GM20431 (cell line): ENCODE data around the gene DOCK4.

Source experiments
- in situ Hi-C: fragments of 300-500 bp; cut with MseI, MboI; formaldehyde crosslinking; loops from one replicate; pipeline ENCODE4 v1.15.0; 2020; ENCODE audit warnings: low sequenced_read_pairs; ENCODE audit not compliant: unreplicated experiment

Gene DOCK4

DNA sequence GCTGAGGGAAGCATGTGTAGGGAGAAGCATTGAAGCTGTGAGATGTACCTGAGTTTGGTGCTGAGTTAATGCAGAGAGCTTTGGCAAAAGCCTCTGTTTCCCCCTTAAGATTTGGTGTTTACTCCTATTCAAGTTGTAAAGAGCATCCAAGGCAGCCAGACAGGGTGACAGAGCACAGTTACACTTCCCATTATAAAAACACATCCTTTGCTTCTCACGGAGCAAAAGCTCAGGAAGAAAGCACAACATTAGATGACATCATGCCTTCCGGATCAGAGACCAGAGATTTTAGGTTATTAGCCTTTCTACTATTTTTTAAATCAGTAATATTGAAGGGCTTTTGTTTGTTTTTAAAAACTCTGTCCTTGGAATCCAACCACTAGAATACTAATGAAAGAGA, 182.9 kb downstream of the DOCK4 start:
- in situ Hi-C loops, result no loop called here

DNA sequence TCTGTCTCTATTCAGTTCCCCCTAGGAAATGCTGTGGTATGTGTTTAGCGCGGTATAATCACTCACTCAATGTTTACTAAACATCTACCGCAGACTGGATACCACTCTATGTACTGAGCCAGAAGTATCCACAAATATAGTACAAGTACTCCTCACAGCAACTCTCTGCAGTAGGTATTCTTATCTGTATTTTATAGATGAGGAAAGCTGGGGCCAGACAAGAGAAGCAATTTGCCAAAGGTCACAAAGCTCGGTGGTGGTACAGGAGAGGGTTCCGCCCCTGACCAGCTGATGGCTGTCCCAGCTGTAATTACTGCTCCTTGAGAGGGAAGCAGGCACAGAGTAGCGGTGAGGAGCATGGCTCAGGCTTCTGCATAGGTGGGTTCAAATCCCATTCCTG, 184.1 kb downstream of the DOCK4 start:
- in situ Hi-C loops, result no loop called here

DNA sequence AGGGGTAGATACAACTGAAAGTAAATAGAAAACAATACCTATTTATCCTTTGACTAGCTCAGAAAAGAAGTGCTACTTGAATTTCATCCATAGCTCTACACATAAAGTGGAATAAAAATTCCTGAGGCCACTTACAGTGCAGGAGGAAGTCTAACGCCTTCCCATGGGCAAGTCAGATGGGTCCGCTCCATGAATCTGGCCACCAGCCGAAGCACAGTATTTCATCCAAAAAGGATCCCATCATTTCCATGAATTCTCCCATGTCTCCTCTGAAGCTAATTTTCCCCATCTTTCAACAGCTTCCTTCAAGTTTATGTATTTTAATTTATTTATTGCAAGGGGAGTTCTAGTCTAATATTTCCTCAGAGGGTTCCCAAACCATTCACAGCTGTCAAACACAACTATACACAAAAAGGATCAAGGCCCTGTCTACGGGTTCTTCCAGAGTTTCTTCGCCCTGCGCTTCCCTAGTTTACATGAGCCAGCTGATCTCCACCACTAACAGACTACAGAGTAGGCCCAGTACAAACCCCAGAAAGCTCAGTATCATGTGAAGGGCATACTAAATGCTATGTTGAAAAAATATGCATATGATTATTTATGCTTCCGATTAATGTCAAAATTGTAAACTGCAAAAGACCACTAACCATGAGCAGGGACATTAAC, 184.7 kb downstream of the DOCK4 start:
- in situ Hi-C loops, result no loop called here

DNA sequence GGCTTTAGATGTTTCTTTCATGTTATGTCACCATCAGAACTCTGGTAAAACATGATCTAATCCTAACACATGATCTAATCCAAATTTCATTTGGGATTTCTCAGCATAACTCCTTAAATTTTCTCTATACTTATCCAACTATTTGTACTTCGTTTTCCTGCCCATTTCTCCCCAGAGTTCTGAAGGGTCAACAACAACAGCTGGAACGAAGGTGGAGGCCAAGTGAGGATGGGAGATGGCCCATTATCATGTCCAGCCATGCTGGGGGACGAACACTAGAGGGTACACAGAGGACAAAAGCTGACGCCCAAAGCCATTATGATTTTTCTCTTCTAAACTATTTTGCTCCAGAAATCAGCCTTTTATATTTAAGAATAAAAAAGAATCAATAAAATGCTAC, 185.4 kb downstream of the DOCK4 start:
- in situ Hi-C loops, result no loop called here

DNA sequence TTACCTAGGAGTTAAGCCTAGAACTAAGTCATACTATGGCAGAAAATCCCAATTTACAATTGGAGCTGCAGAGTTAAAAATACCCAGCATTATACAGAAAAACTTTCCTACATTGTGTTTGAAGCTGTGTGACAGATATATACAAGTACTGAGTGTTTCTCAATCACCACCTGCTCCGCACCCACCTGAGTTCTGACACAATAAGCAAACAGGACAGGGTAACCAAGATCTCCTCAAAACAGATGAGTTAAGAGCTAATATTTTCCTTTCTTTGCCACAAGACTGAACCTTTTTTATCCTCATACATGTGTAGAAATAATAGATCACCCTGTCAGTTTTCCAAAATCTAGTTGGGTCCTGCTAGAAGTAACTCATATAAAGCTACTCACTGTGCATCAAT, 186.3 kb downstream of the DOCK4 start:
- in situ Hi-C loops, result no loop called here

DNA sequence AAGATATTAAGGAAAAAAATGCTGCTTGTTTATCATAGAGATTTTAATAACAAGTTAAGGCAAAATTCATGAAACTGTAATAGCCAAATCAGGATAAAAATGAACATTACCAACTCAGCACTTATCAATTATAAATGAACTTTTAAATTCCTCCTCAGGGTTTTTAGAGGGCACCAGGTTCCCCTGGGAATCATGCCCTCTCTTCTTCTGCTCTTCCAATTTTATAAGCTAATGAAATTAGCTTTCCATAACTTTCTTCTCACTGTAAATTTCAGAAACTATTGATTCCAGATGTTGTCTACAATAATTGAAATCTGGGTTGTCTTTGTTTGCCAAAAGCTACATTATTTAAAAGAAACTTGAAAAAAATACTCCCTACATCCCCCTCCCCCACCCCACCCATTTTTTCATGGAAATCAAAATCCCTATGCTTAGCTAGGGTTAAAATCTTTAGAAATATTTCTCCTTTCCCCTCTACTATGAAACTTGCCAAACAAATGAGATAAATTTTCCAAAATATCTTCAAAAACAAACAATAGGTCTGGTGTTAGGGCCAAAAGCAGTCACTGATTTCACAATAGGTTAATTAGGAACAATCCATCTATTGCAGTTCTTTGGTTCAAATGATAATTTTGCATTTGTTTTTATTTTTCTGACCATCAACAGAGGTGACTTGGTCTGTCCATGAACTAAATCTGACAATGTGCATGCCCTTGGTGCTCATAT, 187.7 kb downstream of the DOCK4 start:
- in situ Hi-C loops, result no loop called here

DNA sequence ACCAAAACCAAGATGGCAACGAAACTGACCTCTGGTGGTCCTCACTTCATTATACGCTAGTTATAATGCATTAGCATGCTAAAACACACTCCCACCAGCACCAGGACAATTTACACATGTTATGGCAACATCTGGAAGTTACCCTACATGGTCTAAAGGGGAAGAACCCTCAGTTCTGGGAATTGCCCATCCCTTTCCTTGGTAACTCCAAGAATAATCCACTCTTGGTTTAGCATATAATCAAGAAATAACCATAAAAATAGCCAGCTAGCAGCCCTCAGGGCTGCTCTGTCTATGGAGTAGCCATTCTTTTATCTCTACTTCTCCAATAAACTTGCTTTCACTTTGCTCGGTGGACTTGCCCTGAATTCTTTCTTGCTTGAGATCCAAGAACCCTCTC, 191.1 kb downstream of the DOCK4 start:
- in situ Hi-C loops, result no loop called here

DNA sequence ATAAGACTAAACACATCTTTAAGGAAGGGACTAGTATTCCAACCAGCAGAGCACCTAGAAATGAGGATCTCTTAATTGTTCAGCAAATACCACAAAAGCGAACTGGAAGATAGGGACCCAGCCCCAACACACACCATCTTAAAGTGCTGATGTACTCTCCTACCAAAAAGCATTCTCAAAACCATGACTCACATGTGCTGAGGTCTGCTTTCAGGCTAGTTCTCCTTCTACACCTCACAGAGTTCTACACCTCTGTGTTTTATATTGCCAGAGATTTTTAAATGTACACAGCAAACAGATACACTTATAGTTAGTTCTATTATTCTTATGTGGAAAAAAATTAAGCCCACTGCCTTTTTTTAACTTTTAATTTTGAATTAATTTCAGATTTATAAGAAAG, 191.9 kb downstream of the DOCK4 start:
- in situ Hi-C loops, result no loop called here

DNA sequence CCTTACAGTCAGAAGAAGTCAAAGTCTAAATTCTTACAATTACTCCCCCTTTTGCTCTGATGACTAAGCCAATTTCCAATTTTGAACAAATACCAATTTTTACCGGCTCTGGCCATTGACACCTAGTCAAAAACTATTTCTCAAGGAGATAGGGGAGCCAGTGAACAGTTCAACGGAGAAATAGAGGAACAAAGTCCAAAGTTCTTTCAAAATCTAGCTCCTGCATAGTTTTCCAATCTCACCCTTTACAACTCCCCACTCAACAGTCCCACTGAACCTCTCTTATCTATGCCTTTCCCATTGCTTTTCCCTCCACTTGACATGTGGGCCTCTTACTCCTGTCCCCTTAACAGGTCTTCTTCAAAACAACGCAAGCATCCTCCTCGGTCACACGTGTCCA, 192.9 kb downstream of the DOCK4 start:
- in situ Hi-C loops, result no loop called here

DNA sequence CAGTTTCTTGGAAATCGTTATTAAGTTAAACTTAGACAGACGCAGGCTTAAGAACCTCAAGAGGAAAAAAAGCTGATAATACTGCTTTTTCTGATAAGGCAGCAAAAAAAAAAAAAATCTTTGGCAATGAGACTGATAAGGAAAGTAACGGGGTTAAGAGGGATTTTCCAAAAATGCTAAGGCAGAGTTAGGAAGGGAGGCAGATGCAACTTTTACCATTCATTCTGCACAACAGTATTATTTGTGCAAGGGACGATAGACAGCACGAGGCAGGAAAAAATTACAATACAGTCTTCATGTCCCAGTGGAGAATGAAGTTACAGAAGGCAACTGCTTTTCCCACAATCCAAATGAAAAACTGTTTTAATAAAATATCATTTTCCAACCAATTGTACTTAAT, 194.0 kb downstream of the DOCK4 start:
- in situ Hi-C loops, result no loop called here

DNA sequence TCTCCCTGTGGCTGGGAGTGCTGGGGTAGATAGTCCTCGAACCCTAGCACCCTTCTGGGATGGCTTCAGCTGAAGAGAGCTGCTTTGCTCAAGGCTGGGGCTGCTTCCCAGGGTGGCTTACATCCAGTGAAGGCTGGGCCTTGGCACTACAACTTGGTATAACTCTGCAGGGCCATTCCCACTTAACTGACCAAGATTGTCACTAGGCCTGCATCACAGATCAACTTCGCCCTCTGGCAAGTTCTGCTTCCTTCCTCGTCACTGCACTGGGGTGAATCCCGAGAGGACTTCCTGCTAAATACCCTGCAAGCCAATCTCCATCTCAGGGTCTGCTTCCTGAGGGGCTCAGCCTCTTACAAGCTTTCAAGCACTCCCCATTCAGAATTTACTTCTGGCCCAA, 195.2 kb downstream of the DOCK4 start:
- in situ Hi-C loops, result no loop called here

DNA sequence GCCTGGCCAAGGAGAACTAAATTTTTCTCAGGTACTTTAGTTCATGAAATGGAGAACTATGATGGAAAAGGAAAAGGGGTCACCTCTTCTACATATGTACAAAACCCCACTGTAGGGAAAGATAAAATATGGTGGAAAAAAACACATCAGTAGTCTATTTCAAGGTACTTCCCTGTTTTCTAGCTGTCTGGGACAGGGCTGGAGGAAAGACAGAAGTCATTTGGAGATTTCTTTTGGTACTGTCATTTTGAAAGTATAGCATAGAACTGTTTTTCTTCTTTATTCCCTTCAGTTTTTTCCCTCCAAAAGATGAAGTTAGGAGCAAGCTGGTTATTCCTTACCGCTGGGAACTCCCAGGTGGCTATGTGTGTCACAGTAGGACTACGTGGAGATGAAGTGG, 196.1 kb downstream of the DOCK4 start:
- in situ Hi-C loops, result no loop called here

DNA sequence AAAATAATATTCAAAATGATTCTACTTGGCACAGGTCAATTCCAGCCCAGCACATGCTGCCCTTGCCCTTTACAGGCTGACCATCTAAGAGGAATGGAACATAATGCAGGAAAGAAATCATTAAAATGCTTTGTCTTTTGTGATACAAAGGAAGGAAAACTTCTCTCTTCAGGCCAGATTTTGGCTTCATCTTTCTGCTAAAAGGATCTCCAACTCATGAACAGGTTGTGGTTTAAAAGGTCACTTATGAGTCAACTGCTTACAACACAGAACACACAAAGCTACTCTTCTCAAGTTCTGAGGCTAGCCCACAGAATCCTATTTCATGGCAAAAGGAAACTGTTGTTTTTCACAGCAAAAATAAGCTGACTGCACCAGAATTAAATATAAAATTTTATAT, 197.1 kb downstream of the DOCK4 start:
- in situ Hi-C loops, result no loop called here

DNA sequence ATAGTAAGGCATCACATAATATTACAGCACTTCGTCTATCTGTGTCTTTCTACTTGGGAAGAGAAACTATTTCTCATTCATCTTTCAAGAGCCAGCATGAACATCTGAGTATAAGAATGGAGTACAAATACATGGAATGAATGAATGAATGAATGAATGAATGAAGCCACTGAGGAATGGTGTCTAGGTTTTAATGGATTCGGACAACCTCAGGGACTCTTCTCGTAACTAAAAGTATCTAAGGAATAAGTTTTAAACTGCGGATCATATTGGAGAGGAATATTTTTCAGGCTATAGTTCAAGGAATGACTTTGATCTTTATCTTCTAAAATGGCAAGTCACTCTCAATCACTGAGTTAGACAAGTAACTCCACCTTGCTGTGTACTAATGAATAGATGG, 199.0 kb downstream of the DOCK4 start:
- in situ Hi-C loops, result no loop called here

DNA sequence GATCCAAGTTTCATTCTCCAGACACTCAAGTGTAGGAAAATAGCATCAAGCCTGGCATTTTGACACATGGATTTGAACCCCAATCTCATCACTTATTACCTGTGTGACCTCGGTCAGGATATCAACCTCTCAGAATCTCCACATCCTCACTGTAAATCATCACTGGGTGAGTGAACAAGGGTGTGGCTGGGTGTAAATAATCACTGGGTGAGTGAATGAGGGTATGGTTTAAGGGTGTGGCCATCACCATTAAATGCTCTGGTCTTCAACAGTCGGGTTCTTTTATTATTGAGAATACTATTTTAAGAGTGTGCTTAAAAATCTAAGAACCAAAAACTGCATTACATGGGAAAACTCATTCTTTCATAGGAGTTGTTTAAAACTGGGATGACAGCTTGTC, 200.1 kb downstream of the DOCK4 start:
- in situ Hi-C loops, result no loop called here

DNA sequence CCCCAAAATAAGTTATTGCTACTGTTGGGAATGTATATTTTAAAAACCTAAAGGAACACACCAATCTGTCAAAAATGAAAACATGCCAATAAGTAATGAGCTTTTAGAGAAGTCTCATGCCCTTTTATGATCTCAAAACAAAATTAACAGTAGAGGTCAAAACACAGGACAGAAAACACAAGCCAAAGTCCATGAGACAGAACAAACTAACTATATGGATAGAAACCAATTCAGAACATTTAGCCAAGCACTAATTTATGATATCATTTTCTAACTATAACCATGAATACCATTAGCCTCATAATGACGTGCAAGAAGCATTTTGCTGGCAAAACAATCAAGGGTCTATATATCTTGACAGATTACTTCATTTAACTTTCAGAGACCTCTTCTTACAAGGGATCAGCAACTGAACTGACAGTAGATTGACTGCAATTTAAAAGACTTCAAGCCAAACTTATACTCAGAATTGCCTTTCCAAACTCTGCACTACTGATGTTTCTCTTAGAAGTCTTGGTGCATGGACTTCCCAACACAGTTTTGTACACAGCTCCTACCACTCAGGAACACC, 200.9 kb downstream of the DOCK4 start:
- in situ Hi-C loops, result no loop called here

DNA sequence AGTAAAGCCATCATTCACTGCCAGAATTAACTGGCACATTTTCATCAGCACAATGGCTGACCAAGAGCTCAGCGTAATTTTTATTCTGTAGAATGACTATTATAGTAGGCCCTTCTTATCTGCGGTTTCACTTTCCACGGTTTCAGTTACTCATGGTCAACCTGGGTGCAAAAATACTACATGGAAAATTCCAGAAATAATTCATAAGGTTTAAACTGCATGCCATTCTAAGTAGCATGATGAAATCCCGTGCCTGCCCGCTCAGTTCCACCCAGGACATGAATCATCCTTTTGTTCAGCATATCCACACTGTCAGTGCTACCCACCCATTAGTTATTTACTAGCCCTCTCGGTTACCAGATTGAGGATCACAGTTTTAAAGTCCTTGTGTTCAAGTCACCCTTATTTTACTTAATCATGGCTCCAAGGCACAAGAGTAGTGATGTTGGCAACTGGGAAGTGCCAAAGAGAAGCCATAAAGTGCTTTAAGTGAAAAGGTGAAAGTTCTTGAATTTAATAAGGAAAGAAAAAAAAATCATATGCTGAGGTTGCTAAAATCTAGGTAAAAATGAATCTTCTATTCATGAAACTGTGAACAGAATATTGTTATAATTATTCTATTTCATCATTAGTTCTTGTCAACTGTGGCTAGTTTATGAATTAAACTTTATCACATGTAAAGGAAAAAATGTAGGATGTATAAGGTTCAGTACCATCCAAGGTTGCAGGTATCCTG, 204.9 kb downstream of the DOCK4 start:
- in situ Hi-C loops, result no loop called here

DNA sequence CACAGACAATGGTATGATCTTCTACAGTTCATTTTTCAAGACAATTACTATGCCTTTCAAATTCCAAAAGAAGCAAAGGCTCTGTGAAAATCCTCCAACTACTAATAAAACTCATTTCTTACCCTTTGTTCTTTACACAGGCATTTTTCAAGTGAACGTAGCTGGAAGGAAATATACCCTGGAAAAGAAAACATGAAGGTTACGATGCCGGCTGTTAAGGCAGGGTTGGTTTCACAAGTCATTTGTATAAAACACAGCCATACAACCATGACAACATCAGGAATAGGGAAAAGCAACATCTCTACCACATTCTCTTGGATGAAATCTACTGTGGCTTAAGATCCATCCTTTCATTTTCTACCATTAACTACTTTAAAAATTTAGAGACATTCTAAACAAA, 207.9 kb downstream of the DOCK4 start:
- in situ Hi-C loops, result no loop called here

DNA sequence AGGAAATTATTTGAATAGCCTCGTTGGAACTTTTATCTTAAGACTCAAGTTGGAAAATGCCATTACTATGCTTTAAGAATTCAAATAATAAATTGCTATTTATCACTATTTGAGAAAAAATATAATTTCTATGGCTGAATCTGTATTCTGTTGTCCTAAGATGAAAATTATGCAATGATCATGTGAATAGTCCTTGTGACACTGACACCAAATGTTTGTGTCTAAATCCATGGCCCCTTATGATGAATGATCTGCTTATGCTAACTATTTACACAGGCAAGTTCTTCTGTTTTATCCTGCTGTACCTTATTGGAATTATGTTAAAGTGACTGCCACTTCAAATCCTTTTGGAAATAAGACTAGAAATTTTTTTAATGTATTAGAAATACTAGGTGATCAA, 208.7 kb downstream of the DOCK4 start:
- in situ Hi-C loops, result no loop called here

DNA sequence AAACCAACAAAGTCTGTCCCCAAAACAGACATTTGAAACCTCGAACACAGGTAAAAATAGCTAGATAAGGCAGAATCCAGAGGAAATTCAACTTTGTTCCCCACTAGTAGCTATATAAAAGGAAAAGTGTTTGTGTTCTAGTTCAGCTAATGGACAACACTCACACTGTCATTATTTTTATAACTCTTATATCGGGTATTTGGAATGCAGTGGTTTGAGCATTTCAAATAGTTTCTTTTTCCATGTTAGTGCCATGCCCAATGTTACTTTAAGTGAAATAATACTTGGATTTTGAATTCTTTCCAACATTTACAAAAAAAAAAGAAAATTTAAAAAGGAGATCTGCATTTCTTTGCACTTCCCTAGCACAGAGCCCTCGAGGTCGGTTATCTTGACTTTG, 213.6 kb downstream of the DOCK4 start:
- in situ Hi-C loops, result no loop called here

DNA sequence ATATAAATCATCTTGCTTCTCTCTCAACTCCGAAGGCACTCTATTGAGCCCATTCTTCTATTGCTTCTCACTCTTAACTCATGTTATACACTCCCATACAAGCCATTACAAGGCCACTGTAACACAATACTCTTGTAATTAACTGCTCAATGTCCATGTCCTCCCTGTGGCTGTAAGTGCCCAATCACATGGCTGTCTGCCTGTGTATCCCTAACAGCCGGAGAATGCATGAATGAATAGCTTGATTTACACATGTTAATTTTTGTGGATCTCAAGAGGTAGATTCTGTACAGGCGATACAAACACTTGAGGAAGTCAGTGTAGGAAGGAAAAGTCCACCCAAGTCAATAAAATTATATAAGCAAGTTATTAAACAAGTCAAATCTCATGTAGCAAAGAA, 215.6 kb downstream of the DOCK4 start:
- in situ Hi-C loops, result no loop called here
